H9 (cell line): ENCODE results near the gene CAGE1. TPM values are rescaled to one million over a fixed set of nuclear protein-coding genes. Genes with fewer than 3 reads are reported as not detected.

ENCODE experiments used
- DNase-seq: peaks from one replicate; pipeline ENCODE4 v3.0.0-alpha.2; 2017
- H2AFZ ChIP-seq: one replicate; pipeline ENCODE4 v1.6.1; 2013; ENCODE audit warnings: mild to moderate bottlenecking, low read length, control low read depth, moderate library complexity
- H2AK5ac ChIP-seq: 2 replicates; pipeline ENCODE4 v1.6.1; 2013; ENCODE audit warnings: low read length, control low read depth, mixed read lengths; ENCODE audit not compliant: insufficient read length
- H2BK120ac ChIP-seq: one replicate; pipeline ENCODE4 v1.6.1; 2013; ENCODE audit warnings: low read depth, mild to moderate bottlenecking, low read length, control low read depth, inconsistent platforms; ENCODE audit not compliant: poor library complexity, severe bottlenecking
- H2BK12ac ChIP-seq: 2 replicates; pipeline ENCODE4 v1.6.1; 2013; ENCODE audit warnings: low read length, control low read depth, mixed read lengths, low read depth; ENCODE audit not compliant: insufficient read length
- H2BK15ac ChIP-seq: 2 replicates; pipeline ENCODE4 v1.6.1; 2013; ENCODE audit warnings: low read depth, low read length, control low read depth
- H2BK20ac ChIP-seq: one replicate; pipeline ENCODE4 v1.6.1; 2013; ENCODE audit warnings: low read depth, mild to moderate bottlenecking, low read length, control low read depth, inconsistent platforms; ENCODE audit not compliant: poor library complexity, severe bottlenecking
- H2BK5ac ChIP-seq: 2 replicates; pipeline ENCODE4 v1.6.1; 2013; ENCODE audit warnings: low read length, control low read depth, mixed read lengths; ENCODE audit not compliant: insufficient read length
- H3K14ac ChIP-seq: 2 replicates; pipeline ENCODE4 v1.6.1; 2013; ENCODE audit warnings: low read length, control low read depth; ENCODE audit not compliant: insufficient read depth
- H3K18ac ChIP-seq: 2 replicates; pipeline ENCODE4 v1.6.1; 2013; ENCODE audit warnings: low read depth, mild to moderate bottlenecking, mixed read lengths, low read length, control low read depth; ENCODE audit not compliant: insufficient read length
- H3K23ac ChIP-seq: 2 replicates; pipeline ENCODE4 v1.6.1; 2013; ENCODE audit warnings: low read length, control low read depth, mixed read lengths, low read depth; ENCODE audit not compliant: insufficient read length
- H3K23me2 ChIP-seq: 2 replicates; pipeline ENCODE4 v1.6.1; 2013; ENCODE audit warnings: low read depth, mild to moderate bottlenecking, mixed read lengths, low read length, control low read depth; ENCODE audit not compliant: insufficient read length, poor library complexity, severe bottlenecking
- H3K27ac ChIP-seq: 2 replicates; pipeline ENCODE4 v1.5.1; 2013; ENCODE audit warnings: low read length, control low read depth, mixed read lengths, low read depth; ENCODE audit not compliant: insufficient read length
- H3K27me3 ChIP-seq: 2 replicates; pipeline ENCODE4 v1.6.1; 2013; ENCODE audit warnings: low read length, control low read depth, inconsistent platforms; ENCODE audit not compliant: insufficient read depth
- H3K4ac ChIP-seq: 2 replicates; pipeline ENCODE4 v1.6.1; 2013; ENCODE audit warnings: low read depth, mild to moderate bottlenecking, control low read depth, inconsistent platforms, low read length, moderate library complexity
- H3K4me1 ChIP-seq: 2 replicates; pipeline ENCODE4 v1.6.1; 2013; ENCODE audit warnings: low read length, control low read depth, inconsistent platforms; ENCODE audit not compliant: insufficient read depth
- H3K4me2 ChIP-seq: 2 replicates; pipeline ENCODE4 v1.6.1; 2013; ENCODE audit warnings: low read length, control low read depth, mixed read lengths; ENCODE audit not compliant: insufficient read length, insufficient read depth
- H3K56ac ChIP-seq: 2 replicates; pipeline ENCODE4 v1.6.1; 2013; ENCODE audit warnings: low read depth, mild to moderate bottlenecking, mixed read lengths, low read length, control low read depth; ENCODE audit not compliant: insufficient read length
- H3K79me1 ChIP-seq: 2 replicates; pipeline ENCODE4 v1.6.1; 2013; ENCODE audit warnings: low read depth, mild to moderate bottlenecking, moderate library complexity, low read length, control low read depth, inconsistent platforms; ENCODE audit not compliant: insufficient read depth, poor library complexity, severe bottlenecking
- H3K79me2 ChIP-seq: 2 replicates; pipeline ENCODE4 v1.6.1; 2013; ENCODE audit warnings: low read length, control low read depth, inconsistent platforms; ENCODE audit not compliant: insufficient read depth
- H3K9ac ChIP-seq: 2 replicates; pipeline ENCODE4 v1.6.1; 2013; ENCODE audit warnings: low read length, control low read depth, mixed read lengths; ENCODE audit not compliant: insufficient read length; ENCODE audit errors: extremely low read depth
- H3K9me3 ChIP-seq: one replicate; pipeline ENCODE4 v1.6.1; 2013; ENCODE audit warnings: low read depth, low read length, inconsistent platforms; ENCODE audit not compliant: control insufficient read depth
- H3T11ph ChIP-seq: one replicate; pipeline ENCODE4 v1.6.1; 2013; ENCODE audit warnings: mild to moderate bottlenecking, low read length, control low read depth, inconsistent platforms
- H4K20me1 ChIP-seq: one replicate; pipeline ENCODE4 v1.6.1; 2013; ENCODE audit not compliant: control insufficient read depth, insufficient read length, insufficient read depth
- H4K5ac ChIP-seq: 2 replicates; pipeline ENCODE4 v1.6.1; 2013; ENCODE audit warnings: low read depth, mild to moderate bottlenecking, mixed read lengths, low read length, control low read depth; ENCODE audit not compliant: insufficient read length
- H4K8ac ChIP-seq: replicated peaks from 2 replicates; pipeline ENCODE4 v1.6.1; 2013; ENCODE audit warnings: low read length, control low read depth, mixed read lengths, low read depth; ENCODE audit not compliant: insufficient read length
- H4K91ac ChIP-seq: 2 replicates; pipeline ENCODE4 v1.6.1; 2013; ENCODE audit warnings: low read depth, mild to moderate bottlenecking, moderate library complexity, mixed read lengths, low read length, control low read depth; ENCODE audit not compliant: insufficient read length
- H3K27ac Mint-ChIP-seq, 3 experiments: 2 replicates in 2 of 3; 3 replicates in 1 of 3; pipeline ENCODE4 v1.8.0; 2020 to 2021; ENCODE audit warnings: mixed read lengths in 3 of 3, mild to moderate bottlenecking in 1 of 3, moderate library complexity in 1 of 3
- H3K27me3 Mint-ChIP-seq: 2 replicates; pipeline ENCODE4 v1.8.0; 2021; ENCODE audit warnings: low read depth, mild to moderate bottlenecking, moderate library complexity, mixed read lengths
- H3K36me3 Mint-ChIP-seq, 3 experiments: 2 replicates in 2 of 3; 3 replicates in 1 of 3; pipeline ENCODE4 v1.8.0; 2020 to 2021; ENCODE audit warnings: low read depth in 3 of 3, mixed read lengths in 3 of 3; ENCODE audit not compliant: insufficient read depth in 1 of 3
- H3K4me1 Mint-ChIP-seq, 2 experiments: 2 replicates each; pipeline ENCODE4 v1.8.0; 2020; ENCODE audit warnings: mixed read lengths in 2 of 2
- H3K4me3 Mint-ChIP-seq, 2 experiments: 2 replicates in 1 of 2; 3 replicates in 1 of 2; pipeline ENCODE4 v1.8.0; 2020 to 2021; ENCODE audit warnings: mild to moderate bottlenecking in 2 of 2, mixed read lengths in 2 of 2, moderate library complexity in 1 of 2
- H3K9me3 Mint-ChIP-seq, 2 experiments: 2 replicates in 1 of 2; 3 replicates in 1 of 2; pipeline ENCODE4 v1.8.0; 2020; ENCODE audit warnings: mild to moderate bottlenecking in 2 of 2, mixed read lengths in 2 of 2, moderate library complexity in 1 of 2
- WGBS: extraction: QIAGEN DNeasy Blood & Tissue Kit; methylation state at CpG from one replicate; pipeline ENCODE4 v1.1.7; 2013; ENCODE audit warnings: missing lambda C conversion rate, low lambda C conversion rate, mixed read lengths; ENCODE audit not compliant: insufficient read length; ENCODE audit errors: extremely low coverage; 5-methylcytosine and 5-hydroxymethylcytosine counted together
- total RNA-seq: library from RNA; stranded (reverse); gene quantifications from 2 replicates; pipeline ENCODE4 v1.2.1, GENCODE V29; 2021
- TF ChIP-seq, protein P1 (sequence below): fragments of 200-600 bp; sonication (generic); conservative IDR thresholded peaks from 3 replicates; pipeline ENCODE4 v1.8.0; 2021; ENCODE audit warnings: antibody characterized with exemption, mild to moderate bottlenecking

Gene CAGE1
- total RNA-seq, 1 experiment from 2014 or later: 0.28 TPM

DNA sequence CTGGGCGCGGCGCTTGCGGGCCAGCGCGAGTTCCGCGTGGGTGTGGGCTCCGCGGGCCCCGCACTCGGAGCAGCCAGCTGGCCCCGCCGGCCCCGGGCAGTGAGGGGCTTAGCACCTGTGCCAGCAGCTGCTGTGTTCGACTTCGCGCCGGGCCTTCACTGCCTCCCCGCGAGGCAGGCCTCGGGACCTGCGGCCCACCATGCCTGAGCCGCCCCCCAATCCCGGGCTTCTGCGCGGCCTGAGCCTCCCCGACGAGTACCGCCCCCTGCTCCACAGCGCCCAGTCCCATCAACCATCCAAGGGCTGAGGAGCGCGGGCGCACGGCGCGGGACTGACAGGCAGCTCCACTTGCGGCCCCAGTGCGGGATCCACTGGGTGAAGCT, 36.3 kb upstream of the CAGE1 start:
- Mint-ChIP-seq H3K27me3 (peaks cover 1% of the 10 kb centered on the region; the same call in 1 of the 2 replicates), H3K9me3 (no peaks in the 10 kb centered on the region; a peak in 1 of 5 replicates)
- H2BK12ac ChIP-seq: no peak overlapping the region

More for the DNA sequence above, 36.3 kb upstream of the CAGE1 start:
- no peak overlapping the region for H3K4me2 ChIP-seq
- TF ChIP-seq, protein P1, sequence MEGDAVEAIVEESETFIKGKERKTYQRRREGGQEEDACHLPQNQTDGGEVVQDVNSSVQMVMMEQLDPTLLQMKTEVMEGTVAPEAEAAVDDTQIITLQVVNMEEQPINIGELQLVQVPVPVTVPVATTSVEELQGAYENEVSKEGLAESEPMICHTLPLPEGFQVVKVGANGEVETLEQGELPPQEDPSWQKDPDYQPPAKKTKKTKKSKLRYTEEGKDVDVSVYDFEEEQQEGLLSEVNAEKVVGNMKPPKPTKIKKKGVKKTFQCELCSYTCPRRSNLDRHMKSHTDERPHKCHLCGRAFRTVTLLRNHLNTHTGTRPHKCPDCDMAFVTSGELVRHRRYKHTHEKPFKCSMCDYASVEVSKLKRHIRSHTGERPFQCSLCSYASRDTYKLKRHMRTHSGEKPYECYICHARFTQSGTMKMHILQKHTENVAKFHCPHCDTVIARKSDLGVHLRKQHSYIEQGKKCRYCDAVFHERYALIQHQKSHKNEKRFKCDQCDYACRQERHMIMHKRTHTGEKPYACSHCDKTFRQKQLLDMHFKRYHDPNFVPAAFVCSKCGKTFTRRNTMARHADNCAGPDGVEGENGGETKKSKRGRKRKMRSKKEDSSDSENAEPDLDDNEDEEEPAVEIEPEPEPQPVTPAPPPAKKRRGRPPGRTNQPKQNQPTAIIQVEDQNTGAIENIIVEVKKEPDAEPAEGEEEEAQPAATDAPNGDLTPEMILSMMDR: no peak
- Mint-ChIP-seq H3K27ac (no peak overlapping the region), H3K36me3 (no peaks in the 10 kb centered on the region; a peak in 2 of 7 replicates), H3K4me3 (no peak overlapping the region), H3K4me1 (peaks cover 10 to 12% of the 10 kb centered on the region in 2 experiments)
- H3K9me3 ChIP-seq: no peaks in the 10 kb centered on the region
- no peaks in the 10 kb centered on the region for H3K23me2 ChIP-seq
- H3K79me1 ChIP-seq: no peaks in the 10 kb centered on the region
- H4K8ac ChIP-seq: no peak overlapping the region
- H3K56ac ChIP-seq: no peak overlapping the region
- H4K5ac ChIP-seq: no peak overlapping the region
- no CpG with 5 or more reads among the region's 39 CpGs for WGBS
- no peaks in the 10 kb centered on the region for H4K20me1 ChIP-seq
- no peak overlapping the region for H3K18ac ChIP-seq
- no peak overlapping the region for H3K23ac ChIP-seq
- no peak overlapping the region for H2BK20ac ChIP-seq
- no peak overlapping the region for H3K4ac ChIP-seq
- H4K91ac ChIP-seq: no peak overlapping the region
- no peak overlapping the region for H2AK5ac ChIP-seq
- H3K27me3 ChIP-seq: no peaks in the 10 kb centered on the region
- no peaks in the 10 kb centered on the region for H3K79me2 ChIP-seq
- no peak overlapping the region for H3K9ac ChIP-seq
- DNase-seq: no peak
- no peak overlapping the region for H2BK15ac ChIP-seq
- H3K4me1 ChIP-seq: peaks cover 3% of the 10 kb centered on the region; the same call in 1 of the 2 replicates
- H2AFZ ChIP-seq: no peak overlapping the region
- H3K14ac ChIP-seq: no peak overlapping the region
- H2BK120ac ChIP-seq: no peak overlapping the region
- no peak overlapping the region for H3T11ph ChIP-seq
- no peak overlapping the region for H2BK5ac ChIP-seq
- no peak overlapping the region for H3K27ac ChIP-seq
